ENCODE data around the gene HSD17B11.
"Not testable (repeated sequence)": the region's sequence is repeated elsewhere in the genome, so short reads cannot be mapped to it uniquely, and the experiment has no call there.

The HSD17B11 gene

DNA sequence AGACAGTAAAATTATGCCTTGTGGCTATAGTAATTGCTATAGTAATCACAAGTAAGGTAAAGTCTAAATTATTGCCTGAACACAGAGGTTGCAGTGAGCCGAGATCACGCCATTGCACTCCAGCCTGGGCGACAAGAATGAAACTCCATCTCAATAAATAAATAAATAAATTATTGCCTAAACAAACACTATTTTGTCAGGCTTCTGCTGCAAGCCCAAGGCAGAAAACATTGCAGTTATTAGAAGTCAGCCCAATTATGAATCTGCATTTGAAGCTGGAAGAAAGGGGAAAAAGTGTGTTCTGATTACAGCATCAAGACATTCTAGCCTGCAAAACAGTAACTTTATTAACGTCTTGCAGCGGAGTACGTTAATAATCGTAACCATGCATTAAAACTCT is 85.4 kb downstream of the HSD17B11 start:
- no peak for DNase-seq (ENCODE audit: low spot score)

GRCh38 chr4:87304745-87305432 is 86.1 kb downstream of the HSD17B11 start:
- DNase-seq (ENCODE audit: low spot score), result no peak

DNA sequence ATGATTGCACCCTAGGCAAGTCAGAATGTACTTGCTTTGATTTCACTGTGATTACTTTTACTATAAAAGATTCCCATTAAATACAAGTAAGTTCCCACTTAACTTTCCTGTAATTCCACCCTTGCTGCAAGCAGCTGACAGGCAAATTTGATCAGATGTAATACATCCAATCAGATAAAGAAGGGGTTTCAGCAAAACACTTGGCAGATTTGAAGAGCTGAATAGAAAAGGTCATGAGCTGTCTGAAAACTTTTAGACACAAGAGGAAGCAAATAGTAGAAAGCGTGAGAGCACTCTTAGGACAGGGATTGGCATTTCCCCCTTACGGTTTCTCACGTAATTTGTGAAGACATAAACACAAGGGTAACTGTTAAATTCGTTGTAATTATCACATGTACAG is 91.1 kb downstream of the HSD17B11 start:
- no peak for DNase-seq (ENCODE audit: low spot score)

GRCh38 chr4:87298362-87298761 is 92.6 kb downstream of the HSD17B11 start:
- no peak for DNase-seq (ENCODE audit: low spot score)

DNA sequence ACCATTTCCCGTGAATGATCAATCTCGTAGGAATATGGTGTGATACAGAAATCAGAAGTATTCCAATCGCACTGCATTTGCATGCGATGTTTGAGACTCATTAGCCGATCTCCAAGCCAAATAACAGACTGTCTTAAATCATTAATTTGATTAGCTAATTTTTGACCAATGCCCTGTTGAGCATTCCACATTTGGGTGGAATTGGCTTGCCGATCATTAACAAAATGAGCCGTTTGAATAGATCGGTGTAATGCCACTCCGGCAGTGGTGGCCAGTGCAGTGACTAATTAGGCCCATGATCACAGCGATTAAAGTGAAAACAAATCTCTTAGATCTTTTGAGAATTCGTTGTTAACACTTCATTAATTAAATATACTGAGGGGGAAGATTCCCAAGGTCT is 96.1 kb downstream of the HSD17B11 start:
- not testable (repeated sequence) for DNase-seq (ENCODE audit: low spot score)

DNA sequence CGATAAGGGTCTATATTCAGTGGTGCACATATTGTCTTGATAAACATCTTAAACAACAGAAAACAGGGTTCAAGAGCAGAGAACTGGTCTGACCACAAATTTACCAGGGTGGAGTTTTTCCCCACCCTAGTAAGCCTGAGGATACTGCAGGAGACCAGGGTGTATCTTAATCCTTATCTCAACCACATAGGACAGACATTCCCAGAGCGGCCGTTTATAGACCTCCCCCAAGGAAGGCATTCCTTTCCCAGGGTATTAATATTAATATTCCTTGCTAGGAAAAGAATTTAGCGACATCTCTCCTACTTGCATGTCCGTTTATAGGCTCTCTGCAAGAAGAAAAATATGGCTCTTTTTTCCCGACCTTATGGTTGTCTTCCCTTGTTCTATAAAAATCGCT is 97.1 kb downstream of the HSD17B11 start:
- DNase-seq (ENCODE audit: low spot score), result not testable (repeated sequence)

DNA sequence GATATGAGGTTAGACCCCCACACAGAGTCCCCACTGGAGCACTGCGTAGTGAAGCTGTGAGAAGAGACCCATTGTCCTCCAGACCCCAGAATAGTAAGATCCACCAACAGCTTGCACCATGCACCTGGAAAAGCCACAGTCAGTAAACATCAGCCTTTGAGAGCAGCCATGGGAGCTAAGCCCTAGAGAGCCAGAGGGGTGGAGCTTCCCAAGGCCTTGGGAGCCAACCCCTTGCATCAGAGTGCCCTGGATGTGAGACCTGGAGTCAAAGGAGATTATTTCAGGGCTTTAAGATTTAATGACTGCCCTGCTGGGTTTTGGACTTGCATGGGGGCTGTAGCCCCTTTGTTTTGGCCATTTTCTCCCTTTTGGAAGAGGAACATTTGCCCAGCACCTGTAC is 104.0 kb downstream of the HSD17B11 start:
- DNase-seq (ENCODE audit: low spot score), result no peak

Data from SW480 (cell line).